Fibroblast of pulmonary artery (primary cell): ENCODE results near the gene TPST2.
A peak's percentile ranks its signal among the peaks of the same experiment; 100 is the strongest.

Source experiments
- DNase-seq: peaks from one replicate; pipeline ENCODE4 v3.0.0-alpha.2; 2010; ENCODE audit warnings: low read depth
- H3K4me3 ChIP-seq: replicated peaks from 2 replicates; pipeline ENCODE4 v1.5.1; 2011; ENCODE audit warnings: low read depth, mild to moderate bottlenecking, control low read depth, low read length, moderate library complexity
- TF ChIP-seq, protein P1 (sequence below): IDR thresholded peaks from 2 replicates; pipeline ENCODE4 v1.5.1; 2011; ENCODE audit warnings: mild to moderate bottlenecking, control low read depth, low read length, inconsistent platforms; ENCODE audit errors: missing control alignments

The TPST2 gene

DNA sequence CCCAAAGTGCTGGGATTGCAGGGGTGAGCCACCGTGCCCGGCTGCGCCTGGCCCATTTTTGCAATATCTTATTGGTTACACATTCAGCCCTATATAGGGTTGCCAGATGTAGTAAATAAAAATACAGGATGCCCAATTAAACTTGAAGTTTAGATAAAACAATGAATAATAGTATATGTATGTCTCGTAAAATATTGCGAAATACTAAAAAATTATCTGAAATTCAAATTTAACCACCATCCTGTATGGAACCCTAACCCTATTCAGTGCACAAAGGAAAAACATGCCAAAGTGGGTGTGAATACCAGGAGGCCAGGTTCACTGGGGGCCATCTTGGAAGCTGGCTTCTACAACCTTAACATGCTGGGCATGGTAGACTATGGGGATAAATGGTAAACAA lies 72.5 kb downstream of the TPST2 start:
- DNase-seq = no peak
- TF ChIP-seq, protein P1, sequence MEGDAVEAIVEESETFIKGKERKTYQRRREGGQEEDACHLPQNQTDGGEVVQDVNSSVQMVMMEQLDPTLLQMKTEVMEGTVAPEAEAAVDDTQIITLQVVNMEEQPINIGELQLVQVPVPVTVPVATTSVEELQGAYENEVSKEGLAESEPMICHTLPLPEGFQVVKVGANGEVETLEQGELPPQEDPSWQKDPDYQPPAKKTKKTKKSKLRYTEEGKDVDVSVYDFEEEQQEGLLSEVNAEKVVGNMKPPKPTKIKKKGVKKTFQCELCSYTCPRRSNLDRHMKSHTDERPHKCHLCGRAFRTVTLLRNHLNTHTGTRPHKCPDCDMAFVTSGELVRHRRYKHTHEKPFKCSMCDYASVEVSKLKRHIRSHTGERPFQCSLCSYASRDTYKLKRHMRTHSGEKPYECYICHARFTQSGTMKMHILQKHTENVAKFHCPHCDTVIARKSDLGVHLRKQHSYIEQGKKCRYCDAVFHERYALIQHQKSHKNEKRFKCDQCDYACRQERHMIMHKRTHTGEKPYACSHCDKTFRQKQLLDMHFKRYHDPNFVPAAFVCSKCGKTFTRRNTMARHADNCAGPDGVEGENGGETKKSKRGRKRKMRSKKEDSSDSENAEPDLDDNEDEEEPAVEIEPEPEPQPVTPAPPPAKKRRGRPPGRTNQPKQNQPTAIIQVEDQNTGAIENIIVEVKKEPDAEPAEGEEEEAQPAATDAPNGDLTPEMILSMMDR = no peak
- no peak overlapping the region for H3K4me3 ChIP-seq

DNA sequence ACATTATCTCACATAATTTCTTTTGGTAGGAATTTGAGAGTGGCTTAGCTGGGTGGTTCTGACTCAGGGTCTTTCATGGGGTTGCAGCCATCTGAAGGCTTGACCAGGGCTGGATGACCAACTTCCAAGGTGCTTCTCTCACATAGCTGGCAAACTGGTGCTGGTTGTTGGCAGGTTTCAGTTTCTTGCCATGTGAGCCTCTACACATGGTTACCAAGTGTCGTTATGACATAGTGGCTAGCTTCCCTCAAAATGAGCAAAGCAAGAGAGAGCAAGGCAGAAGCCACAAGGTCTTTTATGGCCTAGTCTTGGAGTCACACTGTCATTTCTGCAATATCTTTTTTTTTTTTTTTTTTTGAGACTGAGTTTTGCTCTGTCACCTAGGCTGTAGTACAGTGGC lies 73.4 kb downstream of the TPST2 start:
- H3K4me3 ChIP-seq = no peak overlapping the region
- DNase-seq = no peak
- TF ChIP-seq, protein P1 = no peak

DNA sequence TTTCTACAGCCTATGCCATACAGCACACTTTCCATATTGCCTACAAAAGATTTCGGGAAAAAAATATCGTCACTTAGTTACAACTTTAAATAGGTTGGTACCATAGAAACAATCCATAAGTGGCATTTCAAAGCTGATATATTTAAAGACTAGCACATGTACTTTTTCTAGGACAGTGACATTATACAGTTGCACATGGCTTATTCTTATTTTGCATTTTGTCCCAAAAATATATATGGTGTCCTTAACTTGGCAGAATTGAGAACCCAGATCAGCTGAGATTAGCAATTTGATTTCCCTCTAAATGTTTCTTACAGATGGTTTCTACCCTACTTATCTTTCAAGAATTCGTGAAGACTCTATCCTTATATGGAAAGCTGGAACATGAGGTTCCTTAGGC lies 74.0 kb downstream of the TPST2 start:
- TF ChIP-seq, protein P1 = no peak

DNA sequence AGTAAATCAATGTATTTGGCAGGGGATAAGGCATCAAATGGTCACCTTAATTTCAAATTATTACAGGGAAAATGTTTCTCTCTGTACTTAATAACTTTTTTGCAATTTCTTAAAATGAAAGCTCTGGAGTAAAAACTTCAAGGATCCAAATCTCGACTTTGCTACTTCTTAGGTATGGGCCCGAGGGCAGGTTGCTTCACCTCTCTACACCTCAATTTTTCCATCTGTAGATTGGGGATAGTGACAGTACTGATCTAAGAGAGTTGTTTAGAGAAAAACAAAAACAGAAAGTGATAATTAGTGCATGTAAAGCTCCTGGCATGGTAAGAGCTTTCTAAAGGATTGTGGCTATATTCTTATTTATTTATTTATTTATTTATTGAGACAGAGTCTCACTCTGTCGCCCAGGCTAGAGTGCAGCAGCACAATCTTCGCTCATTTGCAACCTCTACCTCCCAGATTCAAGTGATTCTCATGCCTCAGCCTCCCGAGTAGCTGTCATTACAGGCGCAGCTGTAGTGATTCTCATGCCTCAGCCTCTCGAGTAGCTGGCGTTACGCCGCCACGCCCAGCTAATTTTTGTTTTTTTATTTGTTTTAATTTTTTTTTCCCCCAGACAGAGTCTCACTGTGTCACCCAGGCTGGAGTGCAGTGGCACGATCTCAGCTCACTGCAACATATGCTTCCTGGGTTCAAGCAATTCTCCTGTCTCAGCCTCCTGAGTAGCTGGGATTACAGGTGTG lies 75.3 kb downstream of the TPST2 start:
- H3K4me3 ChIP-seq = no peak overlapping the region
- TF ChIP-seq, protein P1 = no peak
- DNase-seq = no peak

More for the DNA sequence above, 74.0 kb downstream of the TPST2 start:
- H3K4me3 ChIP-seq = no peak overlapping the region
- no peak for DNase-seq

DNA sequence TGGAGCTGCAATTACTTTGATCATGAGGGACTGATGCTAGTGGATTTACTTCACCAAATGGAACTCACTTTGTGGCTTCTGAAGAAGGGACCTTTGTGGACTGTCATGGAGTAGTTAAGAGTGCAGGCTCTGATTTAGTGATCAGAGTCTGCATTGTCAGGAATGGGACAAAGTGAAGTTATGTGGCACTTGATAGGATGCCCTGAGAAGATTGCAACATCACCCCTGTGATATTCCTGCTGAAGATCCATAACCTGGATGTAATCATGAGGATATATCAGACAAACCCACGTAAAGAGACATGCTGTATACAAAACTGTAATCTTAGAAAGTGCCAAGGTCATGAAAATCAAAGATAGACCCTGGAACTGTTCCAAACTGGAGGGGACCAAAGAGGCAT lies 76.1 kb downstream of the TPST2 start:
- DNase-seq = no peak
- no peak overlapping the region for H3K4me3 ChIP-seq
- TF ChIP-seq, protein P1 = no peak

DNA sequence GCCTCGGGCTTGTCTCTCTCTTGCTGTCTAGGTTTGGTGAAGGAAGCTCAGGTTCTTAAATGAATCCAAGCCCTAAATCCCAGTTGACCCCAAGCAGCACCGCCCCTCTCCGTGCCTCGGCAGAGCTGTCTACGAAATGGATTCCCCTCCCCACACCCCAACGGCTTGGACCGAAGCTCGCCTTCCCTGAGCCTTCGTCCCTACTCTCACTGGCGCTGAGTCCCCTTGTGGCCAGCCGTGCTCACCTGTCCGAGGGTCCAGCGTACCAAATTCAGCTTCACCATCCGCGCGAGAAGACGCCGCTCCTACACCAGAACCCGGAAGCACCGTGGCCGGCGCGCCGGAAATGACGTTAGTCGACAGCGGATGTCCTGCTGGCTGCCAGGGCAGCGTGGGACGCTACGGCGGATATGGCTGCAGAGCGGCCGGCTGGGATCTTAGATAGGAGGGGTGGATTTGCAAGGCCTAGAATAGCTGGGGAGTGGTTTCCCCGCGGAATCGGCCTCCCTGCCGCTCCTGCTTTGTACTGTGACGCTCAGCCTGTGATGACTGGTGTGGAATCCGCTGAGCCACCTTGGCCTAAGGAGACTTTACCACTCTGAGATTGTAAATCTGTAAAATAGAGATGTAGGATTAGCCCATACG lies 77.7 kb downstream of the TPST2 start, which contains the start of gene TFIP11:
Gene TFIP11 (minus strand): TSS at position 325 of the 645 bp plus-strand sequence. CDS start 2,201 bp downstream, outside the sequence.
- TF ChIP-seq, protein P1 = no peak
- DNase-seq = peak; percentile 92
- H3K4me3 ChIP-seq = peak within 1 kb of the TSS; percentile 99
